HG02642 (cell line): ENCODE data around the gene ZNF385A.

ENCODE experiments used
- ATAC-seq: cut with Tn5 transposase; IDR thresholded peaks from one replicate; pipeline ENCODE4 v1.9.1; 2021; ENCODE audit warnings: mild to moderate bottlenecking; ENCODE audit not compliant: unreplicated experiment, poor library complexity

Gene ZNF385A

DNA sequence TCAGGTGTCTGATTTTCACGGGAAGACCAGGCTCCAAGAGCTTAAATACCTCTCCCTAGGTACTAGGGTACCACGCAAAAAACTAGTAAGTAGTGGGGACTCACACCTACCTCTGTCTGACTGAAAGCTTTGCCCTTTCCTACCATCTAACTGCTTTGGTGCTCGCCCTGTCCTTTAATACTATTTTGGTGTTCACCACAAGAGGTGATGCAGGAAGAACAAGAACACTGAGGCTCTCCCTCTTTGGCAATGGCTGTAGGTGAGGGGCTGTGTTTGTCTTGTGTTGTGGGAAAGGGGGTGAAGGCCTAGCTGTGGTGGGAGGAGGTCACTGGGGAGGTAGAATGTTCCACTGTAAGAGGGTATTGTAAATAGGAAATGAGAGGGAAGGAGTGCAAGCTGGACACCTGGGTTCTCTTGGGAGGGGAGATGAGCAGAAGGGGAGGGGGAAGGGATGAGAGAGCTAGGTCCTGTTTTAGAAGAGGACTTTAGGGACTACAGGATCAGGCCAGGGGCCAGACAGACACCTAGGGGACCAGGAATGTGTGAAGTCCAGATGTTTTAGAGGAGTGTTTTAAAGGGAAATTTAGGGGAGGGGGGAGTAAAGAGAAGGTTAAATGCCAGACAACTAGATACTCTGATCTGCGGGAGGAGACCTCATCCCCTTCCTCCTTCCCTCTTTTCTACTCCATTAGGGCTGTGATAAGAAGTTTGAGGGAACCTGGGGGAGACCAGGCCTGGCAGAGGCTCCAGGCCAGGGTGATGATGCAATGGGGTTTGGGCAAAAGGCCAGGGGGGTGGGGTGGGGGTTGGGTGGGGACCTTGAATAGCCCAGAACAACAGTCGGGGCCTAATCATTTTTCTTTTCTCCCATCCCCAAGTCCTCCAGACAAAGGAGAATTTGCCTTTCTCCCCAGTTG, 32.4 kb upstream of the ZNF385A start:
- ATAC-seq: no peak

DNA sequence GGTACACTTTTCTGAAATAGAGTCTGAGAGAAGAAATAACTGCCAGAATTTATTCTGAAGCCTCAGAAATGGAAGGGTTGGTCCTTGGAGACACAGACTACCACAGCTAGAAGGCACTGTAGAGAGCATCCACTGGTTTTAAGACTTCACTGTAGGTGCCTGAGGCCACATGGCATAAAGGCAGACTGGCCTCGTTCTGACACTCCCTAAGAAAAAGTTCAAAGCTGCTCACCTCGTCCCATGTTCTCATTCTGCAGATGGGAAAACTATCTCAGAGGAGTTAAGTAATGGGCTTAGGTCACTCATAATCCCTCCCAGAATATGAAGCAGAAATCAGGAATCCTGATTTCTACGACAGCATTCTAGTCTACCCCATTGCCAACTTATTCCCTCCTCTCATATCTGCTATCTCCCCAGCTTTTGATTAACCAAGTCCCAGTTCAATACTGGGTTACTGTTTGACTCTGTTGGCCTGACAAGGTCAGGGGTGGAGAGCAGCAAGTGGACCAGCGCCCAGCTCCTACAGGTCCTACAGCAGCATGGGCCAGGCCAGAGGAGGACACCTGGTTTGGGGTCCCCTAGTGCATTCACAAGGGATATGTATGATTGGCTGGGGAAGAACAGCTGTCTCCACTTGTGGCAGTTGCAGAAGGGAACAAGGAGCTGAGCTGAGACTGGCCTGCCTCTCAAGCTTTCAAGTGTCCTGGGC, 30.8 kb upstream of the ZNF385A start:
- ATAC-seq: no peak

DNA sequence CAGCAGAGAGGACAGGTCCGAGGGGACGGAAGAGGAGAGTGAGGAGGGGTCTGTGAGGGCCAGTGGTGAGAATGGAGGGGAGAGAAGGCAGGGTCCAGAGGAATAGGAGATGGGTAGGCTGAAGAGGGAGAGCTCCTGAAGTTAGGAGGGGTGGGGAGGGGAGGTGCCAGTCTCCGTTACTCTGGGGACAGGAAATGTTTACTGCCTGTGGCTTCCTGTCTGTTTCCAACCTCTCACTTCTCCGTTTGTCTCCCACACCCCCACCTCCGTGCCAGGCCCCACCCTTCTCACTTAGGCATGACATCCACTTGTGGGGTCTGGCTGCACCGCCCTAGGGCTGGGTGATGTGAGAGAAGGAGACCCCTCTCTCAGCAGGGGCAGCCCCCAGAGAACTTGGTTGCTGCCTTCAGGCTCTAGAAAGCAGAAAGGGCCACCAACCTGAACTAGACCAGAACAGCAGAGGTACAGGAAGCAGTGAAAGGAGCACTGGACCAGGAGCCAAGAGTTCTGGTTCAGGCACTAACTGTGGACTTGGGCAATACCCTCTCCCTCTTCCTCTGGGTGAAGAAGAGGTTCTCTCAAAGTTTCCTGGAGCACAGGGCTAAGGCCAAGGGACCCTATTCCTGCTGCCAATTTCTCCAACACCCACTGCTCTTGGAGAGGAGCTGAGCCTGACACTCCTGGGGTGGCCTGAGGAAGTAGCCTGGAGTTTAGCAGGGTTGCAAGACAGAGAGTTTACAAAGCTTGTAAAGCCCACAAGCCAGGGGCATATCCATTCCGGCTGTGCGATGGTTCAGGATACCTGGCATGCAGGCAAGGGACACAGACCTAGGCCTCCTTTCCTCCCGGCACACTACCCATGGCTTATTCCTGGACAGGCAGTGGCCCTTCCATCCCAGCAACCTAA, 29.0 kb upstream of the ZNF385A start:
- ATAC-seq: peak; percentile 47

DNA sequence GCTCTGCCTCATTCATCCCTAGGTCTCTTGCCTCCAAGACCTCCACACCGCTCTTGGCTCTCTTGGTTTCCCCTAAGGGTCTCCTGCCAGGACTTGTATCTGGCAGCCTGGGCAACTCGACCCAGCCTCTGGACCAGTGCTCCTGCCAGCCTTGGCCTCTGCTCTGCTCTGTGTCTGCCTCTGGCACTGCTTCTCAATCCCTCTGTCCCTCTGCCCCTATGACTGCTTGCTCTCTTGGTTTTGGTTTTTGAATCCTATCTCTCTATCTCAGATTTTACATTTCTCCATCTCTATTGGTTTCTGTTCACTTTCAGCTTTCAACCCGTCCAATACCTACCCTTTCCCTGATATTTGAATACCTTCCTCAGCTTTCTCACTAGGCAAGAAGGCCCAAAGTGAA, 28.3 kb upstream of the ZNF385A start:
- ATAC-seq: no peak

DNA sequence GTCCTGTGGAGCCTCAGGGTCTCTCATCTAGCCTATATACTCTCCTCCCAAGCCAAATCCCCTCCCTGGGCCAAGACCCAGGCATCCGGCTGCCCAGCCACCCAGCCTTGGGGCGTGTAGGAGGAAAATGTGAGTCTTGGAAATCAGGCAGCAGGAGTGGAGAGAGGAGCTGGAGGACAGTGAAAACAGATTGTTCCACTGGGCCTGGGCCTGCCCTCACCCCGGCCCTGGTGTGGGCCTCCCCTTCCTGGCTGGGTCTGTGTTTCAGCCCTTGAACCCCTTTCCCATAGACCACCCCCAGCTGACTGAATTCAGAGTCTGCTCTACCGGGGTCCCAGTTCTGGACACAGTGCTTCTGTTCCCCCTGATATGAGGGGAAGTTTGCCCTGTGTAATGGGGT, 27.8 kb upstream of the ZNF385A start:
- ATAC-seq: no peak

DNA sequence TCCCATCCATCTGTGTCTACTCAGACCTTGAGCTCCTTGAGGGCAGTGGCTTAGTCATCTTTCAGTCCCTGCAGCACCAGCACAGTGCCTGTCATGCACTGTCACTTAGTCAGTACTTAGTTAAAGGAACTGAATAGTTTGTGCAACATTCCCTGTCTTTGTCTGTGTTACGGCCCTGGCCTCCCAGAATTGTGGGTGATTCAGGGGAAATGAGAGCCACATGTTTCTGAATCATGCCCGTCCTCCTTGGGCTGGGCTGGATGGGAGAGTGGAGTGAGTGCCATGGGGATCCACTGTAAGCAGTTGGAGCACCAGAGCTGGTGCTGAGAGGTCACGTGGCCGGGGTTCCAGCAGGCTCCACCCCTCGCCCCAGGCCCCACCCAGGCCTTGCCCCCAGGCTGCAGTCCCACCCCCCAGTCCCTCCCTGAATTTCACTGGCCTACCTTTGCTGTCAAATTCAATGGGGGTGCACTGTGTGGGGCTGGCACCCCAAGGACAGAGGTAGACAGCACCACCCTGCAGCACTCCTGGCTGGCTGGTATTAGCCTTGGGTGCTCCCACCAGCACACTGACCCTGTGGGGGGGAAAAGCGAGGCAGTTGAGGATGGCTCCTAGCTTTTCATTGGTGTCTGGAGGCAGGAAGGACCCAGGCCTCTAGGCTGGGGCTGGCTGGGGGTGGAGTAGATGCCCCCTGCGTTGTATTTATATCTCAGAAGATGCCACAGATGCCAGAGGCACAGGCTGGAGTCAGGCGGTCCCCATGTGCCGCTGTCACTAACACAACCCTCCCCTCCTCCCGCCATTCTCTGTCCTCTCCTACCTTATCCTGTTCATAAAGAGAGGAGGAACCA, 27.1 kb upstream of the ZNF385A start:
- no peak for ATAC-seq

DNA sequence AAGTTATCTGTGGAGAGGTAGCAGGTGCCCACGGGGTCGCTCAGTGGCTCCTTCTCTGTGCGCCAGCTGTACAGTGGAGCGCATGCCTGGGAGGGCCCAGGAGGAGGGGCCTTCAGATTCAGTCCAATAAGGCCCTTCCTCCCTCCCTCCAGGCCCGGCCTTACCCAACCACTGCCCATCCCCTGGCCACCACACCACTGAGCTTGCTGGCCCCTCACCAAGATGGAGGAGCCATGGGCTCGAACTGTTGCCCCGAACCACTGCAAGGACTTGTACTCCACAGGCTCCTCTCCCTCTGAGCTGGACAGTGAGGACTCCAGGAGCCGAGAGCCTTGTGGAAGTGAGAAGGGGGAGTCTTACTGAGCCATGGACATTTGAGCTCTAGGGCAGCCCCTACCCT, 24.7 kb upstream of the ZNF385A start:
- no peak for ATAC-seq

DNA sequence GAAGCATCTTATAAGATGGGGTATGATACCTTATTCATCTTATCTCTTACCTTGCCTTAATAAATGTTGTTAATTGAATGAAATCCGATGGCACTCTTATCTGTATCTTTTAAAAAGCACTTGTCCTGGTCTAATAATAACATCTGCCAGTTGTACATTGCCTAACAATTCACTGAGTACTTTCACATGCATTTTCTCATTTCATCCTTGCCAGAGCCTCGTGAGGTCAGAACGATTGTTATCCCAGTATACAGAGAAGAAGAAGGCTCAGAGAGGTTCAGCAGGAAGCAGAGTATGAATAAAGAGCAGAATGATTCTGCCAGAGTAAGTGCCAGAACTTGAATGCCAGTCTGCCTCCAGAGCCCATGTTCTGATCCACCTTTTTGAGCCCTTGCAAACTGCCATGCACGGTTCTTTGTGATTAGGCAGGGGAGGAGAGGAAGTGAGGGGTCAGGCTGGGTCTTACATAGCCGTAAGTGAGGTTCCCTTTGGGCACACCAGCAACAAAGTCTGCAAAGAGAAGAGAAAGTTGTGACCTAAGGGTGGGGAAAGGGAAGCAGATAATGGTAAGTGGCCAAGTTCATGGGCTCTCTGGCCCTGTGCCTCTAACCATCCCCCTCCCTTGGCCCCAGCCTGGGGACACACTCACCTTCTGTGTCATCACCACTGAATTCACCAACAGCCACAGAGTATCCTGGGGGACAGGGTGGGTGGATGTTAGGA, 22.8 kb upstream of the ZNF385A start:
- ATAC-seq: no peak

DNA sequence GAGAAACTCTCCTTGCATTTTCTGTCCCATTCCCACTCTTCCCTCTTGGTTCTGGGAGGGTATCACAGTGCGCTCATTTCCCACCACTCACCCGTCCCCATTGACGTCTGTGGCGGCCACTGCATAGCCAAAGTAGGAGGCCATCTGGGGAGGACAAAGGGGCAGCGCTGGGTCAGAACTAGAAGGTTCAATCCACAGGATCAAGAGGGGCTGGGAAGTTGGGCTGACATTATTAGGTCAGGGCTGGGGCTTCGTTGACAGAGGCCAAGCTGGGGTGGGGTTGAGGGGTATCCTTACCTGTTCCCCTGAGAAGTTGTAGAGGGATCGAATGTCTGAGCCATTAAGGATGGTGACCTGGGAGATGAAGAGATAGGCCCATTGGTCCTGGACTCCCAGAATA, 21.0 kb upstream of the ZNF385A start:
- no peak for ATAC-seq

DNA sequence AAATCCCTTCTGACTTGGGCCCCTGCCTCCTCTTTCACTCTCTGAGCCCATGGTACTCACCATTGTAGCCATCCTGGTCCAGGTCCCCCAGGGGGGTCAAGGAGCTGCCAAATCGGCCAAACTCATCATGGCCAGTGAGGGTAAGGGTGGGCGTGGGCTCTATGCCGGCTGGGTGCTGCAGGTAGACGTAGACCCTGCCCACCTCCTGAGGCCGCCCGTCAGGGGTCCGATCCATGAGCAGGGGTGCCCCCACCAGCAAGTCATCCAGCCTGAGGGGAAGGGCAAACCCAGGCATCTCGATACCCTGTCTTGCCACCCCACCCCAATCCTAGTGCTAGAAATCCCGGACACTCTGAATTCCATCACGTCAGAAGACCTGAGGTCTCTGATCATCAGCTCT, 20.6 kb upstream of the ZNF385A start:
- no peak for ATAC-seq

DNA sequence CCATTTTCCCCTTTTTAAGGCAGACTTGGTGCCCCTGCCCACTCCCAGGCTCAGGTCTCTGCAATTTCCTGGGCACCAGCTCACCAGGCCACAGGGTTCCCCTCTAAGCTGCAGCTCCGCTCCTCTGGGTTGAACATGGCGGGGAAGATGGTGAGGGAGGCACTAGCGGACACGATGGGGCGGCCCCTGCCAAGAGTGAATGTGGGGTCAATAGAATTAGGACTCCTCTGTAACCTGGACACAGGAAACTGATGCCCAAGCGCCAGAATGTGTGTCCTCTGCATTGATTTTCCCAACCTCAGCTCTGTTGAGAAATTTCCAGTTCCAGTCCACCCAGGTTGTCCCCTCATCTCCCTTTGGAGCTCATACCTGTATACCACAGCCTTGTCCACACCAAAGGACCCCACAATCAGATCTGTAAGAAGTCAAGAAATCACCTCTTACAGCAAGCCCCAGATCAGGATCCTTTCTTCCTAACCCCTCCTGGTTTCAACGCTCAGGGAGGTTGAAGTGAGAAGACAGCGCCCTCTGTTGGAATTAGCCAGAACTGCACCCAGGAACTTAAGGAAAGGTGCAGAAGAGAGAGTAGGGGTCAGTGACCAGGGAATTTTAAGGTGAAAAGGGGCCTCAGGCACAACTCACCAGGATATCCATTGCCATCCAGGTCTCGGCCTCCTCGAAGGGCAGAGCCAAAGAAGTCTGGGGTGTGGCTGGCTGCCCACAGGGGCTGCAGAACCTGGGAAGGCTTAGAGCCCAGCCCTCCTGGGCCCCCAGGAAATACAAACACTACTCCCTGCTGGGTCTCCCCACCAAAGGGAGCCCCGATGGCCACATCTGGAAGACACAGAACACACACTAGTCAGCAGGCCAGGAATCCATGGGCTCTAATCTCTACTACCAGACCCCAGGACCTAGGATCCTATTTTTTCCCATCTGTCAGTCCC, 19.8 kb upstream of the ZNF385A start:
- no peak for ATAC-seq

DNA sequence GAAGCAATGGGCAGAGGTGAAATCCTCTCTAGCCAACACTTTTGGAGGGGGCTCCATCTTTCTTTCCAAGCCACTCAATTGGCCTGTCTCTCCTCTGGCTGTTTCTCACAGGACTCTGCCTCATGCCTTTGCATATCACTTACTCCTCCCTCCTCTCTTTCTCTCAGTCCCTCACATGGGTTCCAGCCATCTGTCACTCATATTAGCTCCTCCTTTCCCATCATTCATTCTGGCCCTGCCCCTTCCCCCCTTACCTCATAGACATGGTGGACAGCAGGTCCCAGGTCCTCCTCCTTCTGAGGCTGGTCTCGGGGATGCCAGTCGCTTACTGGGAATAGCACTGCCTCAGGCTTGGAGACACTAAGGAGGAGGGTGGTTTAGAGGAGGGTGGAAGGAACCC, 16.6 kb upstream of the ZNF385A start:
- ATAC-seq: no peak

DNA sequence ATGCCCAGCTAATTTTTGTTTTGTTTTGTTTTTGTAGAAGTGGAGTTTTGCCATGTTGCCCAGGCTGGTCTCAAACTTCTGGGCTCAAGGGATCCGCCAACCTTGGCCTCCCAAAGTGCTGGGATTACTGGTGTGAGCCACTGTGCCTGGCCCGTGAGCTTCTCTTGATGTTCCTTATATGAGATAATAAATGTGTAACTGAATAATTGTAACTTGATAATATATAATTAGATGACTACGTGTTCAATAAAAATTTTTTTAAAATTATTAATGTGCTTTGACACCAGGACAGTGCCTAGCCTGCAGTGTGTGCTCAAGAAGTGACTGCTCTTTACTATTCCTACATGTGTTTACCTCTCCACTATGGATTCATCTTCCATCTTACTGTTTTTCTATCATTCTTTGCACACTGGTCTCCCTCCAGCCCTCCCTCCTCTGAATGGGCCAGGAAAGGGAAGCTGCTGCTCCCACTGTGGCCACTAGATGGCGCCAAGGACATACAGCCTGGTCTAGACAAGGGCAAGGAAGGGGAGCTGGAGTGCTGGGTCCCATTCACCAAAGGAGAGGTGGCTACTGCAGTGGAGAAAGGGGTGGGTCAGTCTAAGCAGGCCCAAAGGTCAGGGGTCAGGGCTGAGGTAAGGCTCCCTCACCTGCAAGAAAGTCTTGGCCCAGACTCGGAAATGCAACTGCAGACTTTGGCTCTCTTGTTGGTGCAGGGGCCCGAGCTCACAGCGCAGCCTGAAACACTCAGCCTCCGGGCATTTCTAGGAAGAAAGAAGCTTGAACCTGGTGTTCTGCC, 14.7 kb upstream of the ZNF385A start:
- ATAC-seq: peak; percentile 79

DNA sequence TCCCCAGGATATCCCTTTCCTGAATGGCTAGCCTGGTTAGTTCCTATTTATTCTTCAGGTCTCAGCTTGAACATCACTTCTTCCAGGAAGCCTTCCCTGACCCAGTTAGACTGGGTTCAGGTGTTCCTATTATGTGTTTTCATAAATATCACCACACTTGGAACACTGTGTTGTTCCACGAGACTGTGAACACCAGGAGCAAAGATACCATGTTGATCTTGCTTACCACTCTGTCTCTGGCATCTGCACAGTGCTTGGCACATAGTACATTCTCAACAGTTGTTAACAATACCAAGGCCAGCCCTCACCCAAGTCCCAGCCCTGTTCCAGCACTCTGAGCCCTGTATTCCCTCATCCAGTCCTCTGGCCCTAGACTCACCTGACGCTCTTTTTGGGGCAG, 13.7 kb upstream of the ZNF385A start:
- ATAC-seq: no peak

DNA sequence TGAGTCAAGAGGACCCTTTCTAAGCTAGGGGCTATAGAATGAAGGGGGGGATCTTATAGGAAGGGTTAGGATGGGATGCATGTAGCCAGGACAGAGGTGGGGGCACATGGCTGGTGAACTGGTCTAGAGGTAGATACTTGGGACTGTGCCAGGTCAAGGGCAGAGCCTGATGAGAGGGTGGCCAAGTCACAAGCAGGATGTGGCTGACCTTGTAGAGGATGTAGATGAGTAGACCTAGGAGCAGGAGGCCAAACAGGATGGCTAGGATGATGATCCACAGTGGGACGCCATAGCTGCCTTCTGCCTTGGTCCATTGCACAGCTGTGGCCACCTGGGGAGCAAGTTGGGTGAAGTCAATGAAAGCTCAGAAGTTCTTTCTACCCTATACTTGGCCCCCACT, 12.6 kb upstream of the ZNF385A start:
- no peak for ATAC-seq

DNA sequence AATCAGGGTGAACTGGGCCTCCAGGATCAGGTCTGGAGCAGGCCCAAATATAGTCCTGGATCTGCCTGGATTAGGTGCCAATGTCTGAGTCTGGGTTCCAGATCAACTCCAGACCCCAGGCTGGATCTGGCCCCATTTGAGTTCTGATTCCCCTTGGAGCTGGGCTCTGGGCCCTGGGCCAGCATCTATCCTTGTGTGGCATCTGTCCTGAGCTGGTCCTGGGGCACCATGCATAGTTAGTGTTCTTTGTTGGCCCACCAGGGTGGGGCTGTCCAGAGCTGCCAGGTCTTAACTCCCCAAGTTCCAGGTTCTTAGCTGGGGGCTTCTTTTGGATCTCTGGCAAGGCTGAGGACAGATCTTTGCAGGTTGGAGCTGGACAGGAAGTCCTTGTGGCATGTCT, 11.0 kb upstream of the ZNF385A start:
- ATAC-seq: no peak

DNA sequence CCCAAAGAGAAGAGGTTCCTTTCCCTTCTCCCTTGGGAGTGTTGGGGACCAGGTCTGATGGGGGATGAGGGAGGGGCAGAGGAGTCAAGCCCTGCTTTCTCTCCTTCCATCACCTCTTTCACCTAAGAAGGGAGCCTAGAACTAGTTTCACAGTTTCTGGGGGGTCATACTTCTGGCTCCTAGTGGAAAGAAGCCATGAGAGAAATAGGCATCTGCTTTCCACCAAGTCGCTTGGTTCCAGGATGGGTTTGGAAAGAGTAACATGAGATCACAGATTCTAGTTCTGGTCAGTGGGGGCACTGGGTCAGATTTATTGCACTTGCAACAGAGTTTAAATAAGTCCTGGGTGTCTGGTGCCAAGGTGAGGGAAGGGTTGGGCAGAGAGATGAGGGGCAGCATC, 10.5 kb upstream of the ZNF385A start:
- no peak for ATAC-seq
